ENCODE data around the gene RSPO3.
"Not testable (repeated sequence)": the region's sequence is repeated elsewhere in the genome, so short reads cannot be mapped to it uniquely, and the experiment has no call there.

Gene RSPO3

GRCh38 chr6:127097442-127097841, 21.0 kb upstream of the RSPO3 start:
- not testable (repeated sequence) for H3K4me3 Mint-ChIP-seq; H3K4me1 Mint-ChIP-seq (ENCODE audit: low read depth); H3K27ac Mint-ChIP-seq; H3K36me3 Mint-ChIP-seq (ENCODE audit: low read depth); H3K27me3 Mint-ChIP-seq (ENCODE audit: low read depth); H3K9me3 Mint-ChIP-seq

- no peaks in the 10 kb centered on the region for H3K4me1 Mint-ChIP-seq (ENCODE audit: low read depth)
- no peak overlapping the region for H3K27ac Mint-ChIP-seq
- no peaks in the 10 kb centered on the region for H3K9me3 Mint-ChIP-seq
- no peak overlapping the region for H3K4me3 Mint-ChIP-seq
- H3K36me3 Mint-ChIP-seq (ENCODE audit: low read depth): no peaks in the 10 kb centered on the region
- no peaks in the 10 kb centered on the region for H3K27me3 Mint-ChIP-seq (ENCODE audit: low read depth)
Measured at GRCh38 chr6:127100510-127101140, 17.8 kb upstream of the RSPO3 start.

GRCh38 chr6:127102299-127102698, 16.2 kb upstream of the RSPO3 start:
- Mint-ChIP-seq H3K27ac (no peak overlapping the region), H3K9me3 (no peaks in the 10 kb centered on the region), H3K4me3 (no peak overlapping the region), H3K4me1 (ENCODE audit: low read depth) (no peaks in the 10 kb centered on the region), H3K27me3 (ENCODE audit: low read depth) (no peaks in the 10 kb centered on the region), H3K36me3 (ENCODE audit: low read depth) (no peaks in the 10 kb centered on the region)

- Mint-ChIP-seq H3K27ac (no peak overlapping the region), H3K4me1 (ENCODE audit: low read depth) (no peaks in the 10 kb centered on the region), H3K36me3 (ENCODE audit: low read depth) (no peaks in the 10 kb centered on the region), H3K9me3 (no peaks in the 10 kb centered on the region), H3K4me3 (no peak overlapping the region), H3K27me3 (ENCODE audit: low read depth) (peaks cover under 1% of the 10 kb centered on the region)
Measured at GRCh38 chr6:127102859-127103258, 15.6 kb upstream of the RSPO3 start.

- Mint-ChIP-seq H3K27me3 (ENCODE audit: low read depth) (peaks cover 3% of the 10 kb centered on the region), H3K9me3 (no peaks in the 10 kb centered on the region), H3K27ac (no peak overlapping the region), H3K36me3 (ENCODE audit: low read depth) (no peaks in the 10 kb centered on the region), H3K4me1 (ENCODE audit: low read depth) (no peaks in the 10 kb centered on the region), H3K4me3 (no peak overlapping the region)
Measured at GRCh38 chr6:127103482-127103881, 15.0 kb upstream of the RSPO3 start.

GRCh38 chr6:127107916-127108315, 10.6 kb upstream of the RSPO3 start:
- H3K27me3 Mint-ChIP-seq (ENCODE audit: low read depth): peaks cover 19% of the 10 kb centered on the region
- no peaks in the 10 kb centered on the region for H3K9me3 Mint-ChIP-seq
- H3K4me1 Mint-ChIP-seq (ENCODE audit: low read depth): no peaks in the 10 kb centered on the region
- H3K27ac Mint-ChIP-seq: no peak overlapping the region
- H3K4me3 Mint-ChIP-seq: no peak overlapping the region
- H3K36me3 Mint-ChIP-seq (ENCODE audit: low read depth): no peaks in the 10 kb centered on the region

GRCh38 chr6:127110712-127111111, 7.8 kb upstream of the RSPO3 start:
- no peak overlapping the region for H3K4me3 Mint-ChIP-seq
- H3K4me1 Mint-ChIP-seq (ENCODE audit: low read depth): no peaks in the 10 kb centered on the region
- H3K36me3 Mint-ChIP-seq (ENCODE audit: low read depth): no peaks in the 10 kb centered on the region
- H3K27me3 Mint-ChIP-seq (ENCODE audit: low read depth): peaks cover 36% of the 10 kb centered on the region
- H3K27ac Mint-ChIP-seq: no peak overlapping the region
- H3K9me3 Mint-ChIP-seq: no peaks in the 10 kb centered on the region

GRCh38 chr6:127111526-127111925, 6.9 kb upstream of the RSPO3 start:
- H3K36me3 Mint-ChIP-seq (ENCODE audit: low read depth): no peaks in the 10 kb centered on the region
- no peak overlapping the region for H3K4me3 Mint-ChIP-seq
- H3K27me3 Mint-ChIP-seq (ENCODE audit: low read depth): peaks cover 44% of the 10 kb centered on the region
- no peaks in the 10 kb centered on the region for H3K9me3 Mint-ChIP-seq
- no peaks in the 10 kb centered on the region for H3K4me1 Mint-ChIP-seq (ENCODE audit: low read depth)
- H3K27ac Mint-ChIP-seq: no peak overlapping the region

GRCh38 chr6:127114214-127114760, 4.2 kb upstream of the RSPO3 start:
- Mint-ChIP-seq H3K36me3 (ENCODE audit: low read depth) (no peaks in the 10 kb centered on the region), H3K27ac (no peak overlapping the region), H3K9me3 (no peaks in the 10 kb centered on the region), H3K27me3 (ENCODE audit: low read depth) (peaks cover 60% of the 10 kb centered on the region), H3K4me3 (no peak overlapping the region), H3K4me1 (ENCODE audit: low read depth) (peaks cover 4% of the 10 kb centered on the region)

- Mint-ChIP-seq H3K4me3 (no peak overlapping the region), H3K27ac (no peak overlapping the region), H3K27me3 (ENCODE audit: low read depth) (peaks cover 67% of the 10 kb centered on the region), H3K36me3 (ENCODE audit: low read depth) (no peaks in the 10 kb centered on the region), H3K4me1 (ENCODE audit: low read depth) (peaks cover 8% of the 10 kb centered on the region), H3K9me3 (no peaks in the 10 kb centered on the region)
Measured at GRCh38 chr6:127115084-127115655, 3.3 kb upstream of the RSPO3 start.

GRCh38 chr6:127115746-127116145, 2.7 kb upstream of the RSPO3 start:
- peaks cover 70% of the 10 kb centered on the region for H3K27me3 Mint-ChIP-seq (ENCODE audit: low read depth)
- no peak overlapping the region for H3K4me3 Mint-ChIP-seq
- H3K36me3 Mint-ChIP-seq (ENCODE audit: low read depth): no peaks in the 10 kb centered on the region
- H3K9me3 Mint-ChIP-seq: no peaks in the 10 kb centered on the region
- H3K27ac Mint-ChIP-seq: no peak overlapping the region
- peaks cover 8% of the 10 kb centered on the region for H3K4me1 Mint-ChIP-seq (ENCODE audit: low read depth)

- Mint-ChIP-seq H3K4me1 (ENCODE audit: low read depth) (peaks cover 15% of the 10 kb centered on the region), H3K4me3 (peak overlapping the region; percentile 62), H3K9me3 (no peaks in the 10 kb centered on the region), H3K36me3 (ENCODE audit: low read depth) (no peaks in the 10 kb centered on the region), H3K27me3 (ENCODE audit: low read depth) (peaks cover 83% of the 10 kb centered on the region), H3K27ac (no peak overlapping the region)
Measured at GRCh38 chr6:127117979-127118297, 533 bp upstream of the RSPO3 start.

GRCh38 chr6:127119102-127120022, 891 bp downstream of the RSPO3 start:
- no peak overlapping the region for H3K27ac Mint-ChIP-seq
- peaks cover 89% of the 10 kb centered on the region for H3K27me3 Mint-ChIP-seq (ENCODE audit: low read depth)
- H3K4me3 Mint-ChIP-seq: peak overlapping the region; percentile 76
- H3K36me3 Mint-ChIP-seq (ENCODE audit: low read depth): no peaks in the 10 kb centered on the region
- no peaks in the 10 kb centered on the region for H3K9me3 Mint-ChIP-seq
- peaks cover 15% of the 10 kb centered on the region for H3K4me1 Mint-ChIP-seq (ENCODE audit: low read depth)

- H3K27ac Mint-ChIP-seq: no peak overlapping the region
- no peaks in the 10 kb centered on the region for H3K9me3 Mint-ChIP-seq
- H3K4me3 Mint-ChIP-seq: peak overlapping the region; percentile 54
- H3K36me3 Mint-ChIP-seq (ENCODE audit: low read depth): no peaks in the 10 kb centered on the region
- peaks cover 15% of the 10 kb centered on the region for H3K4me1 Mint-ChIP-seq (ENCODE audit: low read depth)
- peaks cover 90% of the 10 kb centered on the region for H3K27me3 Mint-ChIP-seq (ENCODE audit: low read depth)
Measured at GRCh38 chr6:127120023-127120786, 1.7 kb downstream of the RSPO3 start.

All from T-helper 1 cell treated with Interleukin-12 subunit alpha and Interleukin-12 subunit beta and Interleukin-4 antibody, amounts not matched to agents 30 μg/mL and 1 μg/mL, for 36 hours (primary cell).